ENCODE measurements around the gene TLNRD1. TPM values are rescaled to one million over a fixed set of nuclear protein-coding genes. Genes with fewer than 3 reads are reported as not detected.
"Not testable (repeated sequence)": the region's sequence is repeated elsewhere in the genome, so short reads cannot be mapped to it uniquely, and the experiment has no call there.

TLNRD1 gene
- total RNA-seq, result 1 to 10 TPM; 1.9 to 8.1 (median 3.3) TPM

GRCh38 chr15:81000624-81001151, at the start of gene TLNRD1:
TSS of gene TLNRD1 (plus strand) at chr15:81000923. CDS start at chr15:81002272, 1,349 bp downstream.
- intact Hi-C loops (cut with DNase I; ENCODE audit: low total_unique reads) (loop anchor here (5.0 kb wide), 1 partner anchor 1047 kb away; the partner anchor contains the start of gene MEX3B), in situ Hi-C loops (cut with MboI; ENCODE audit: low sequenced_read_pairs in 4 of 4) (no loop called here)
- peak within 1 kb of the TSS; percentile 61 to 93 (median 74) for H3K4me3 ChIP-seq
- H3K4me1 ChIP-seq, result peaks cover 0 to 10% of the 10 kb centered on the region in 2 donors
- ATAC-seq (peak; percentile 61 to 62), DNase-seq (peak; percentile 68 to 74)
- H3K27ac ChIP-seq, result peak within 1 kb of the TSS; percentile 70 to 87 (median 84)
- H3K9me3 ChIP-seq, result no peaks in the 10 kb centered on the region
- peaks cover 8 to 31% (median 12%) of the 10 kb centered on the region in 3 donors for H3K27me3 ChIP-seq
- H3K36me3 ChIP-seq, result no peaks in the 10 kb centered on the region
- peak; percentile 68 to 82 for TF ChIP-seq POLR2A (IDR thresholded peaks at IDR 0.05)
- no peak for TF ChIP-seq CTCF (IDR thresholded peaks at IDR 0.05 in 4 of 5, conservative IDR thresholded peaks at IDR 0.05 in 1 of 5)

DNA sequence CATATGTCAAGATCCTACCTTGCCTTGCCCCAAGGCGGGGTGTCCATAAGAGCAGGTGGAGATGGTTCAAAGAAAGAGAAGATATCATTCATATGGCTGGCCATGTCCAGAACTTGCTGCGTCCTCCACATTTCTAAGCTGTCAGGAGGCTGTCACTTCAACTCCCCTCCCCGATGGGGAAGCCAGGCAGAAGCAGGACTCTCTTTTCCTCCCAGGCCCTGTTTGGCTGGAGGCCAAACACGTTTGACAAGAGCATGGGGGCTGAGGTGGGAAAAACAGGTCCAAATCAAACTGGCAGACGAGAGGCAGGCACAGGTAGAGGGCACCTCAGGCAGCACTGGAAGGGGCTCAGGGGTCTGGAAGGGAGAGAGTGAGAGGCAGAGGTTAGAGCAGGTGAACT, 48.8 kb upstream of the TLNRD1 start:
- Histone ChIP-seq H3K9me3 (no peaks in the 10 kb centered on the region), H3K4me1 (no peaks in the 10 kb centered on the region), H3K27ac (no peak overlapping the region), H3K4me3 (no peak overlapping the region), H3K36me3 (peaks cover 0 to 43% of the 10 kb centered on the region in 2 donors), H3K27me3 (no peaks in the 10 kb centered on the region)
- in situ Hi-C loops (cut with MboI; ENCODE audit: low sequenced_read_pairs in 4 of 4), result loop anchor here in 2 of 4 donors (25.0 kb wide), 2 partner anchors 165 to 390 kb away; partner anchors contain the start of gene CEMIP (in 1 of the 2)
- intact Hi-C loops (cut with DNase I; ENCODE audit: low total_unique reads), result no loop called here
- DNase-seq (no peak), ATAC-seq (no peak)
- TF ChIP-seq POLR2A (IDR thresholded peaks at IDR 0.05) (no peak), CTCF (IDR thresholded peaks at IDR 0.05 in 4 of 5, conservative IDR thresholded peaks at IDR 0.05 in 1 of 5) (no peak)

DNA sequence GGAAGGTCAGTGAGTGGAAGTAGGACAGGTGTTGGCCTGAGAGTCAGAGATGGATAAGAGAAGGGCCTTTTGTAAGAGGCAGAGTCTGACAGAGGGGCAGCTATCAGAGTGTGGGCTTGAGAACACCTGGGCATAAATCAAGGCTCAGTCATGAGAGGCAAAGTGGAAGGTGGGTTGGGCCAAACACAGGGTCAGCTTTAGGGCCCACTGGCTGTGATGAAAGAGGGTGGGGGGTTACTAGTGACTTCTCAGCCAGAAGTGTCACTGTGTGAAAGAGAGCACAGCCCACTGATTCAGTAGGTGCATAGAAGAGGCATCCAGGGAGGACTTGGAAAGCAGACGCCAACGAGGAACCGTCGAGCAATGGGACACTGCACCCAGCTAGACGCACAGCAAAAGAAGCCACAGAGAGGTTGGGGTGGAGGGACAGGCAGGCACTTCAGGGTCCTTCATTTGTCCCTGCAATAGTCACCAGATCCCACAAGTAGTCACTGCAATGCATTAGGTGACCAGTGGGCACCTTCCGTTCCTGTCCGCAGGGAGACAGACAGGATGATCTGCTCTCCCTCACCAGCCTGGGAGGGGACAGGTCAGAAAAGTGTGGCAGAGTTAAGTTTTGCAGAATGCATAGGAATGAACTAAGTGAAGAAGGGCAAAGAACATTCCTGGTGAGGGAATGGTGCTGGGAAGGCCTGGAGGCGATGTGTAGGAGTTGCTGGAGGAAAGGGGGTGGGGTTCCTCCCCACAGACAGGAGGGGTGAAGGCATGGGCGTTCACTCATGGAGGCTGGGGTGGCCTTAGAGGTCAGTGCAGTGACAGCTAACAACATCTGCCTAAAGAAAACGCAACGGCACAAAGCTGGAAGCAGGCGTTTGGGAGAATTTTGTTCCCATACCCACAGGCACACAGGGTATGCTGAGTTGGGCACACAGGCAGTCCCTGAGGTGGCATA, 47.4 kb upstream of the TLNRD1 start:
- Histone ChIP-seq H3K4me3 (no peak overlapping the region), H3K4me1 (no peaks in the 10 kb centered on the region), H3K36me3 (peaks cover 0 to 35% of the 10 kb centered on the region in 2 donors), H3K27ac (no peak overlapping the region), H3K9me3 (no peaks in the 10 kb centered on the region), H3K27me3 (no peaks in the 10 kb centered on the region)
- DNase-seq (no peak), ATAC-seq (no peak)
- intact Hi-C loops (cut with DNase I; ENCODE audit: low total_unique reads) (no loop called here), in situ Hi-C loops (cut with MboI; ENCODE audit: low sequenced_read_pairs in 4 of 4) (loop anchor here in 2 of 4 donors (25.0 kb wide), 2 partner anchors 166 to 391 kb away; partner anchors contain the start of gene CEMIP (in 1 of the 2))
- TF ChIP-seq CTCF (IDR thresholded peaks at IDR 0.05 in 4 of 5, conservative IDR thresholded peaks at IDR 0.05 in 1 of 5) (no peak), POLR2A (IDR thresholded peaks at IDR 0.05) (no peak)

- no peak for TF ChIP-seq POLR2A (IDR thresholded peaks at IDR 0.05)
- TF ChIP-seq CTCF (IDR thresholded peaks at IDR 0.05 in 4 of 5, conservative IDR thresholded peaks at IDR 0.05 in 1 of 5), result no peak
- Histone ChIP-seq H3K36me3 (peaks cover 0 to 33% of the 10 kb centered on the region in 2 donors), H3K27ac (no peak overlapping the region), H3K27me3 (no peaks in the 10 kb centered on the region), H3K4me1 (no peaks in the 10 kb centered on the region), H3K9me3 (no peaks in the 10 kb centered on the region), H3K4me3 (no peak overlapping the region)
- in situ Hi-C loops (cut with MboI; ENCODE audit: low sequenced_read_pairs in 4 of 4) (loop anchor here in 2 of 4 donors (25.0 kb wide), 2 partner anchors 167 to 392 kb away; partner anchors contain the start of gene CEMIP (in 1 of the 2)), intact Hi-C loops (cut with DNase I; ENCODE audit: low total_unique reads) (no loop called here)
- no peak for ATAC-seq
- no peak for DNase-seq
Observed at GRCh38 chr15:80953953-80954778, 46.6 kb upstream of the TLNRD1 start.

DNA sequence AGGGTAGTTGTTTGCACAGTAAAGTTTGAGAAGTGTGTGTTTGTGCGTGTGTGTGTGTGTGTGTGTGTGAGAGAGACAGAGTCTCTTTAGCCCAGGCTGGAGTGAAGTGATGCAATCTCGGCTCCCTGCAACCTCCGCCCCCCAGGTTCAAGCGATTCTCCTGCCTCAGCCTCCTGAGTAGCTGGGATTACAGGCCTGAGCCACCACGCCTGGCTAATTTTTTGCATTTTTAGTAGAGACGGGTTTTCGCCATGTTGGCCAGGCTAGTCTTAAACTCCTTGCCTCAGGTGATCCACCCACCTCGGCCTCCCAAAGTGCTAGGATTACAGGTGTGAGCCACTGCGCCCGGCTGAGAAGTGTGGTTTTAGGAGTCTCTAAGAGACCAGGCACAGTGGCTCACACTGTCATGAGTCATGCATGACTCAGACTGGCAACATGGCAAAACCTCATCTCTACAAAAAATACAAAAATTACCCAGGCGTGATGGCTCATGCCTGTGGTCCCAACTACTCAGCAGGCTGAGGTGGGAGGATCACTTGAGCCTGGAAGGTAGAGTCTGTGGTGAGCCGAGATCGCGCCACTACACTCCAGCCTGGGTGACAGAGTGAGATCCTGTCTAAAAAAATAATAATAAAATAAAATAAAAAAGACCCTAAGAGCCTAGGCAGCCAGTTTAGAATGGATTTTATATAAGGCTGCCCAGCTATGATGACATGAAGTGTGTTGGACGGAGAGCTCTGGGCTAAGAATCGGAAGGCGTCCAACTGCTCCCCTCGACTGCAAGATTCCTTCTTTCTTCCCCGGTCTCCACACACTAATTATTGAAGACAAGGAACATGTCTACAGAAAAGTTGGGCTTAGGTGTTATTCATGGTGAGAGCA, 44.9 kb upstream of the TLNRD1 start:
- DNase-seq; H3K9me3 ChIP-seq; H3K27me3 ChIP-seq; ATAC-seq; H3K4me3 ChIP-seq; H3K4me1 ChIP-seq; H3K27ac ChIP-seq; intact Hi-C loops (cut with DNase I; ENCODE audit: low total_unique reads): not testable (repeated sequence)
- peaks cover 0 to 19% of the 10 kb centered on the region in 2 donors for H3K36me3 ChIP-seq
- in situ Hi-C loops (cut with MboI; ENCODE audit: low sequenced_read_pairs in 4 of 4), result loop anchor here in 2 of 4 donors (25.0 kb wide), 2 partner anchors 169 to 394 kb away; partner anchors contain the start of gene CEMIP (in 1 of the 2)

All from gastrocnemius medialis (tissue), 4 donors.